WTC11 (cell line): ENCODE results near the gene RTCA. TPM values are rescaled to one million over a fixed set of nuclear protein-coding genes. Genes with fewer than 3 reads are reported as not detected.
"Not testable (repeated sequence)": the region's sequence is repeated elsewhere in the genome, so short reads cannot be mapped to it uniquely, and the experiment has no call there.

Experiments used
- ATAC-seq: fragments of 200-7000 bp; cut with Tn5 transposase; 2 replicates; pipeline ENCODE4 v1.10.0; 2021; ENCODE audit warnings: mild to moderate bottlenecking, moderate library complexity
- CTCF ChIA-PET: fragments of 300-600 bp; sonication (Branson Sonifier 250); formaldehyde crosslinking; loops from one replicate; lab custom pipeline; 2021; ENCODE audit warnings: antibody characterized with exemption; lab: Charles Lee
- POLR2A ChIA-PET: fragments of 350-600 bp; sonication (Branson Sonifier 250); formaldehyde crosslinking; loops from one replicate; lab custom pipeline; 2021; ENCODE audit warnings: antibody characterized with exemption; lab: Charles Lee
- DNase-seq: peaks from one replicate; pipeline ENCODE4 v3.0.0; 2021; ENCODE audit warnings: low spot score
- H3K27ac Mint-ChIP-seq: 2 replicates; pipeline ENCODE4 v1.8.0; 2021; ENCODE audit warnings: mixed read lengths
- H3K27me3 Mint-ChIP-seq: 2 replicates; pipeline ENCODE4 v1.8.0; 2021; ENCODE audit warnings: low read depth, mild to moderate bottlenecking, moderate library complexity, mixed read lengths
- H3K36me3 Mint-ChIP-seq: 2 replicates; pipeline ENCODE4 v1.8.0; 2021; ENCODE audit warnings: mixed read lengths
- H3K4me1 Mint-ChIP-seq: 2 replicates; pipeline ENCODE4 v1.8.0; 2022; ENCODE audit warnings: mixed read lengths
- H3K4me3 Mint-ChIP-seq: 2 replicates; pipeline ENCODE4 v1.8.0; 2021; ENCODE audit warnings: mild to moderate bottlenecking, moderate library complexity, mixed read lengths
- H3K9me3 Mint-ChIP-seq: 2 replicates; pipeline ENCODE4 v1.8.0; 2021; ENCODE audit warnings: mixed read lengths
- AR ChIP-seq: fragments of 250-450 bp; sonication (Bioruptor Pico); IDR thresholded peaks from 2 replicates; pipeline ENCODE4 v1.9.0; 2021; ENCODE audit warnings: mild to moderate bottlenecking
- ARID4B ChIP-seq: sonication (generic); formaldehyde crosslinking; IDR thresholded peaks from 2 replicates; pipeline ENCODE4 v1.8.0; 2023; ENCODE audit warnings: missing genetic modification reagents, mild to moderate bottlenecking, borderline replicate concordance
- ATF3 ChIP-seq: sonication (generic); formaldehyde crosslinking; conservative IDR thresholded peaks from 2 replicates; pipeline ENCODE4 v1.8.1; 2022; ENCODE audit warnings: mild to moderate bottlenecking, missing genetic modification reagents
- CBFB ChIP-seq: sonication (generic); formaldehyde crosslinking; IDR thresholded peaks from 2 replicates; pipeline ENCODE4 v1.8.1; 2022; ENCODE audit warnings: mild to moderate bottlenecking, low read depth, missing genetic modification reagents
- ELF4 ChIP-seq: sonication (generic); formaldehyde crosslinking; IDR thresholded peaks from 2 replicates; pipeline ENCODE4 v1.8.1; 2022; ENCODE audit warnings: low read depth, mild to moderate bottlenecking, moderate library complexity, missing genetic modification reagents
- FOXJ3 ChIP-seq: sonication (generic); formaldehyde crosslinking; IDR thresholded peaks from 2 replicates; pipeline ENCODE4 v1.9.0; 2021; ENCODE audit warnings: missing genetic modification reagents, mild to moderate bottlenecking, borderline replicate concordance
- FOXK1 ChIP-seq: sonication (generic); formaldehyde crosslinking; IDR thresholded peaks from 2 replicates; pipeline ENCODE4 v1.8.0; 2022; ENCODE audit warnings: mild to moderate bottlenecking, moderate library complexity, missing genetic modification reagents
- GABPB1 ChIP-seq: sonication (generic); formaldehyde crosslinking; IDR thresholded peaks from 2 replicates; pipeline ENCODE4 v1.8.1; 2023; ENCODE audit warnings: mild to moderate bottlenecking, missing genetic modification reagents
- HMGA2 ChIP-seq: fragments of 250-450 bp; sonication (Bioruptor Pico); IDR thresholded peaks from 2 replicates; pipeline ENCODE4 v1.4.0; 2021; ENCODE audit warnings: mild to moderate bottlenecking, moderate library complexity
- MYBL2 ChIP-seq: sonication (generic); formaldehyde crosslinking; IDR thresholded peaks from 2 replicates; pipeline ENCODE4 v1.8.1; 2023; ENCODE audit warnings: mild to moderate bottlenecking, moderate library complexity, missing genetic modification reagents
- NR1H2 ChIP-seq: sonication (generic); formaldehyde crosslinking; IDR thresholded peaks from 2 replicates; pipeline ENCODE4 v1.9.0; 2021; ENCODE audit warnings: mild to moderate bottlenecking, moderate library complexity, missing genetic modification reagents
- OVOL2 ChIP-seq: fragments of 250-450 bp; sonication (Bioruptor Pico); IDR thresholded peaks from 2 replicates; pipeline ENCODE4 v1.9.0; 2021; ENCODE audit warnings: mild to moderate bottlenecking, borderline replicate concordance
- RORB ChIP-seq: fragments of 250-450 bp; sonication (Bioruptor Pico); IDR thresholded peaks from 2 replicates; pipeline ENCODE4 v1.9.0; 2021; ENCODE audit warnings: mild to moderate bottlenecking
- STAT6 ChIP-seq: sonication (generic); formaldehyde crosslinking; conservative IDR thresholded peaks from 2 replicates; pipeline ENCODE4 v1.8.1; 2023; ENCODE audit warnings: mild to moderate bottlenecking, low read depth, missing genetic modification reagents, moderate library complexity
- TEAD1 ChIP-seq: sonication (generic); formaldehyde crosslinking; IDR thresholded peaks from 2 replicates; pipeline ENCODE4 v1.8.0; 2022; ENCODE audit warnings: mild to moderate bottlenecking, missing genetic modification reagents
- total RNA-seq: library from RNA; stranded (reverse); gene quantifications from 3 replicates; pipeline ENCODE4 v1.2.3, GENCODE V29; 2021

The RTCA gene
- total RNA-seq, 1 experiment from 2014 or later = 35.7 TPM

- no peaks in the 10 kb centered on the region for H3K9me3 Mint-ChIP-seq
- POLR2A ChIA-PET = no interaction called here
- peaks cover 35% of the 10 kb centered on the region for H3K4me1 Mint-ChIP-seq
- no peak overlapping the region for H3K27ac Mint-ChIP-seq
- no peaks in the 10 kb centered on the region for H3K36me3 Mint-ChIP-seq
- no peak for TF ChIP-seq ARID4B
- no peak for TF ChIP-seq CBFB (CRISPR knock-in tag)
- no peak for TF ChIP-seq FOXJ3 (CRISPR knock-in tag)
- TF ChIP-seq TEAD1 (CRISPR knock-in tag) = no peak
- TF ChIP-seq NR1H2 = no peak
- TF ChIP-seq OVOL2 = no peak
- no peak for TF ChIP-seq FOXK1 (CRISPR knock-in tag)
- no peak for TF ChIP-seq RORB (CRISPR knock-in tag)
- no peak for TF ChIP-seq ATF3 (CRISPR knock-in tag)
- TF ChIP-seq STAT6 = no peak
- TF ChIP-seq GABPB1 (CRISPR knock-in tag) = no peak
- no peak for TF ChIP-seq ELF4 (CRISPR knock-in tag)
- no peak for TF ChIP-seq MYBL2 (CRISPR knock-in tag)
- TF ChIP-seq AR (CRISPR knock-in tag) = no peak
- no peak for TF ChIP-seq HMGA2 (CRISPR knock-in tag)
- DNase-seq = no peak
- CTCF ChIA-PET = no interaction called here
- no peak overlapping the region for H3K4me3 Mint-ChIP-seq
- no peak for ATAC-seq
- no peaks in the 10 kb centered on the region; the same call in 1 of the 2 replicates for H3K27me3 Mint-ChIP-seq
Measured at GRCh38 chr1:100335436-100335835, 69.4 kb downstream of the RTCA start.

DNA sequence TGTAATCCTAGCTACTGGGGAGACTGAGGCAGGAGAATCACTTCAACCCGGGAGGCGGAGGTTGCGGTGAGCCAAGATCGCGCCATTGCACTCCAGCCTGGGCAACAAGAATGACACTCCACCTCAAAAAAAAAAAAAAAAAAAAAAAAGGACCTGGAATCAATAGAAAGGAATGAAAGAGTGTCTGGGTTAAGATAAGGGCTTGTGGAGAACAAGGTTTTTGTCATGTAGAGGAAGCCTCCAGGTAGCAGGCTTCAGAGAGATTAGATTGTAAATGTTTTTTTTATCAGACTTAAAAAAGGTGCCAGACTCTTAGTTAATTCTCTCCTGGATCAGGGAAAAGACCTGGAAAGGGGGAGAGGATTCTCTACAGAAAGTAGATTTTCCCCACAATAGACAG lies 71.9 kb downstream of the RTCA start:
- CTCF ChIA-PET = interaction anchor here (1.0 kb wide), 1 partner anchor 121 kb away, joined by 3 read pairs; no protein-coding TSS in a partner anchor
- H3K36me3 Mint-ChIP-seq, H3K27ac Mint-ChIP-seq, H3K27me3 Mint-ChIP-seq, H3K9me3 Mint-ChIP-seq, H3K4me3 Mint-ChIP-seq, POLR2A ChIA-PET, DNase-seq: not testable (repeated sequence)
- peak; percentile 52 for ATAC-seq
- H3K4me1 Mint-ChIP-seq = peaks cover 35% of the 10 kb centered on the region

- ATAC-seq, H3K27me3 Mint-ChIP-seq, H3K9me3 Mint-ChIP-seq, CTCF ChIA-PET, POLR2A ChIA-PET, H3K27ac Mint-ChIP-seq, DNase-seq, H3K4me3 Mint-ChIP-seq, H3K36me3 Mint-ChIP-seq: not testable (repeated sequence)
- peaks cover 33% of the 10 kb centered on the region for H3K4me1 Mint-ChIP-seq
Measured at GRCh38 chr1:100339735-100340134, 73.7 kb downstream of the RTCA start.
